ENCODE measurements around the gene FANCC.

Gene FANCC

DNA sequence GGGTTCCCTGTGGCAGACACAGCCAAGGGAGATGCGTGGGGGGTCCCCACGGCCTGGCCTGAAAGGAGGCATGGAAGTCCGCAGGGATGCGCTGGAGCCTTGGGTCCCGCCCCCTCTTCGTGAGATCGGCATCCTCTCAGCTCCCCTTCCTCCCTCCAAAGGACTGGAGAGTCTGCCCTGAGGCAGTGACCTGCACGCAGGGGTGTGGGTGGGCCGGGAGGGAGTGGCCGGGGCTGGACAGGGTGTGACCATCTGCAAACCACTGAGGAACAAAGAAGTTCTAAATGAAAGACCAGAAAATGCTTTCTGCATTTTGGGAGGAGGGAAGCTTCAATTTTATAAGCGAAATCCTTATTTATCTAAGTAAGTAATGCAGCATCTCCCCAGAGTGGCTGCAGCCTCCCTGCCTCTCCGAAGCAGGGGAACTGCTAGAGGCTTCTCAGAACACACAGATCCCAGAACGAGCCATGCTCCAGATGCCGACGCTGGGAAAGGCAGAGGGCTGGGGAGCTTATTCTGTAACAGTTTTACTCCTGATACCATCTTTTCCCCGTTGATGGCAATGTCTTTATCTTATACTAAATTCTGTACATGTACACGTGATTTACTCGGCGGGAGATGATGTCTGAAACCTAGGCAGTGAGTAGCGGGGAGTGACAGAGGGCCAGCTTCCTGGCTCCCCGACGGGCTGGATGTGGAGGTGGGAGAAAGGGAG is 221.7 kb downstream of the FANCC start:
- DNase-seq, result no peak

DNA sequence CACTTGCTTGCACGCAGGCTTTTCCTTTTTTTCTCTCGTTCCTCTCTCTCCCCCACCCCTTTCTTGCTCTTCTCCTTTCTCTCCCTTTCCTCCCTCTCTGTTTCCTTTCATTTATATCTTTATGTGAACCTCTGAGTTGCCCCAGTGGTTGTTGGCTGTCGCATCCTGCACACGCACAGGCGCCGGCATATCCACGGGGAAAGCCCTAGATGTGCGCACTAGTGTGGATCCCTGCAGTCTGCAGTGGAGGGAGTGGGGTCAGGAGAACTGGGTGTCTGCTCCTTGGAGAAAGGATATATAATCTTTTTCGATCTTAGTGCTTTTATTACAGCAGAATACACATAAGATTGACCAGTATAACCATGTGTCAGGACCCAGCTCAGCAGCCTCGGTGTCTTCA is 223.5 kb downstream of the FANCC start:
- DNase-seq, result no peak

DNA sequence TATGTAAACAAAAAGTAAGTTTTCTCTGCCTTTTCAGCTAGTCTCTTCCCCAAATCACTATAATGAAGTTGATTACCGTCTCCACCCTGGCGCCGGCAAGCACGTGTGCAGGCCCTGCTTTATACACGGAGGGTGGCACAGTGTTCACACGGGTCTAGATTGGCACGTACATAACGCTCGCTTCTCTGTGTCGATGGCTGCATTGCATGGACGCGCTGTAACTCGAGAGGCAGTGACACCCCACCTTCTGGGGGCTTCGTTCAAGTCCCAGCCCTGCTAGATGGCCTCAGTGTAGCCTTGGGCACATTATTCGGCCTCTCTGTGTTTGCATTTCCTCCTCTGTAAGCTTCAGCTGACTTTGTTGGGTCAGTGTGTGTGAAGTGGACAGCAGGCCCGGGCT is 223.9 kb downstream of the FANCC start:
- DNase-seq, result no peak

DNA sequence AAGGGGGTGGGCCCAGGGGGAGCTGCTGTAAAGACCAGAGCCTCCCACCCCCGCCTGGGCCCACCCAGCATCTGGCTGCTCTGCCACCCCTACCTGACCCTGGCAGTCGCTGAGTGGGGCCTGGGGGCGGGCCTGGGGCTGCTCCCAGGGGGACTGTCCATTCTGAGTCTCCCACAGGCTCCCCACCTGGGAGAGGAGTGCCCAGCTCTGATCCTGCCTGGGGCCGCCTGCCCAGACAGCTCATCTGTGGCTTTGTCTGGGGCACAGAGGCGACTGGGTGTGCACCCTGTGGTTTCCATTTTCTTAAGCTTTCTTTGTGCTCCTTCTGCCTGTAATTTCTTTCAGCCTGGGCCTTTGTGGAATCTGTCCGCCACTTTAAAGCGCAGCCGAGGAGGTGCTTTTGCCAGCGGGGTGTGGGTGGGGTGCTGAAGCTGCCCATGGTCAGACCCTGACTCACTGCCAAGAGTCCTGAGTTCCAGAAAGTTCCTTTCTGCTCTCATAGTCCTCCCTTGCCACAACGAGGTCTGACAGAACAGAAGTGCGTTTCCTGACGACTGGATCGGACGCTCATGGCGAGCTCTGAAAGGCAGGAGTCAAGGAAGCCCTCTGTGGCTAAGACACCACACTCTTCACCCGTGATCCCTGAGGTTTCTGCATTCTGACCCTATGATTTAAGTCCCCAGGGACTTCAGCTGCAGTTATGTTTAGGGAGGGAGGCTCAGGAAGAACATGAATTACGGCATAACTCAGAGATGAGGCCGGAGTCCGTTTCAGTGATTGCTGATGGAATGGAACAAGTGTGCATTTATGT is 225.0 kb downstream of the FANCC start:
- no peak for DNase-seq

DNA sequence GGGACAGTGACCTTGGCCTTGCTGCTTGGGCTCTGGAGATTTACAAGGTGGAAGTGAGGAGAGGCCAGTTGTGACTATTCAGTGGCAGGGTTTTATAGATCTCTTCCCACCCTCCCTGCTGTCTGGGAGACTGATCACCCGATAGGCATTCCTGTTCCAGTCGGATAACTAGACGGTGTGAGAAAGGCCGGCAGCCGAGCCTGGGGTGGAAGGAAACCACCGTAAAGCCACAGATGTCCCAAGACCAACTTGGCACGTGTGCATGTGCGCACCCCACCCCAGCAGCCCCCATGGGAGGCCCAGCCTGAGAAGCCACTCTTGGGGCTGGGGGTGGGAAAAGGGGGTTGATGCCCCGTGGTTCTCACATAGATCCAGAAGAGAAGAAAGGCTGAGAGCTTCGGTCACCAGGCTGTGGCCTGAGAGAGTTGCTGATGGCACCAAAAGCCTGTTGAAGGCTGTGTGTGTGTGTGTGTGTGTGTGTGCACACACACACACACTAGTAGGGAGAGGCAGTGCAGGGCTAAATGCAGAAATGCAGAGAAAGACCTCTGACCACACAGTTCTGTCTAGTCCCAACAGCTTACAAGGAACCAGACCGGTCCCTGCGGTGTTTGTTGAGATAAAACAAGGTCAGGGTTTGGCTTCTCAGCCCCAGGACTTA is 225.8 kb downstream of the FANCC start:
- no peak for DNase-seq

DNA sequence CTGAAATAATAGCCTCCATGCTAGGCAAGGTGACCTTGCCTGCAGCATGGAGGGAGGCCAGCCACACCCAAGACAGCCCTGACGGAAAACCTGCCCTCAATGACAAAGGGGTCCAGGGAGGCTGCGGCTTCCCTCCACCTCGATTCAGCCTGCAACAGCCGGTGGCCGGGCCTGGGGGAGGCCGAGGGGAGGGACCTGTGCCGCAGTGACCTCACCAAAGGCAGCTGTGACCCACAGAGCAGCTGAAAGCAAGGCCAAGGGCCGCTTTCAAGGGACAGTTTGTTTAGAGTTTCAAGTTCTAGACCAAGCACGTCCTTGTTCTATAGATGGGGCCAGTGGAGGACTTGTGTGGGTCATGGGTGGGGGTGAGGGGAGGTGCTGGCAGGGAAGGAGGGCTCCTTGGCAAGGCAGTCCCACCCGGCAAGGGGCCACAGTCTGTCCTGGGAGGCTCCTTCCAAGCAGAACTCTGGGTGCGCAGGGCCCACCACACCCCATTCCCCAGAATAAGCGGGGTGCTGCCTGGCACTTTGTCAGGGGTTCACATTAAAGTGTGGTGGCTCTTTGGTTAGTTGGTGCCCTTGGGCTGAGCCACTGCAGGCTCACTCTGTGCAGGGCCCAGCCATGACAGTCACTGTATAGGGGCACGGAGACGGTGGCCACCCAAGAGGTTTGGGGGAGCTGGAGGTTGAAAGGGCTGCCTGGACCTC is 226.5 kb downstream of the FANCC start:
- DNase-seq, result no peak

DNA sequence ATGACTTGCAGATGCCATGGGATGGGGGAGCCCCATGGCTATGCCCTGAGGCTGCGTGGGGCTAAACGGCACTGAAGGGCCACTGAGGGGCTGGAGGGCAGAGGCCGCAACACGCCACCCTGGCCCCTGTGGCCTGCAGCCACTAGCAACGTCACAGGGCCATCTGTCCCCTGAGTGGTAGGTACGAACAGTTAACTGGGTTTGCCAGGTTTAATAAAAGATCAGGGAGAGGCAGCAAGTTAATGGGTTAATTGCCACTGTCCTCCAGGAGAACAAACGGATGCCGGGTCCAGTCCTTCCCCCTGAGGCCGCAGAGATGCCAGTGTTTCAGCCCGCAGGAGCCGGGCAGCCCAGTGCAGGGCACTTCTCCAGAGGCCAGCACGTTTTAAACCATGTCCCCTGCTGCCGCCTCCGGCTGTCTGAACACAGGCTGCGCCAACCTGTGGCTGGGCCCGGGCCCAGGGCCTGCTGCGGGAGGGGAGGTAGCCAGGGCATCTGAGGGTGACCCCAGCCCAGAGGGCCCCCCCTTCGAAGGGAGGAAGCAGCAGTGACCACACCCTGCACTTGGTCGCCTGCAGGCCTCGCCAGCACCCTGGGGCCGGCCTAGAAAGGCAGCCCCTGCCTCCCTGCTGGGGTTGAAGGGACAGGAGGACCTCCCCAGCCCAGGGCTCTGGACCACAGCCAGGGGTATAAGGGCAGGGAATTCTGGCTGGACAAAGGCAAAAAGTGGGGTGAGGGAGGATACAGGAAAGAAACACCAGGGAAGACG is 227.3 kb downstream of the FANCC start:
- DNase-seq, result no peak

DNA sequence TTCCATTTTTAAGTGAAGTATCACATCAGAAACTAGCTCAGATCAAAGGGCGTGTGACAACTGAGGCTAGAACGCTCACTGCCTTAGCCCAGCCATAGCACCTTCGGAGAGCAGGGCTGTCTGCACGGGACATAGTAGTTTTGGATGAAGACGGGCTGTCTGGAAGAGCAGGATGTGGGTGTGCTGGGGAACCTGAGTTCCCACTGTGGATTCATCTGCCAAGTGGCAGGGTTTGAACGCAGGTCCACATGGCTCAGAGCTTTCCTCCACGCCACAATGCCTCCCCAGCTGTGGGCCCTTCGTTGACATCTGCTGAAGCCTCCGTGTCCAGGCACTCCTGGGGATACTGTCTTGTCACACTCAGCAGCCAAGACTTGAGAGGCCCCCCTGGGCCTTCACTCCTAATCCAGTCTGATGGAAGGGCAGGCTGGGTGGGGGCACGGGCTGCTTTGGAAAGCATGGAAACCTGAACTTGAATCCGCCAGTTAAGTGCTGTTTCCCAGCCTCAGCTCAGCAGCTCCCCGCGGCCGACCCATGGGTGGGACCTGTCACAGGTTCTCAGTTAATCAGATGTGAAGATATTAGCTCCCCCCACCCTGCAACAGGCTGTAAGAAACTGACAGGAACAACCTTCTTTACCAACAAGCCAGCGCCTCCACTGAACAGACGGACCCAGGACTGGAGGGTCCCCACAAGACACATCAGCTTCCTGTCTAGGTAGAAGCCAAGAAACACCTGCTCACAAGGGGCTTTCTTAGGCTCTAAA is 228.1 kb downstream of the FANCC start:
- DNase-seq, result no peak

DNA sequence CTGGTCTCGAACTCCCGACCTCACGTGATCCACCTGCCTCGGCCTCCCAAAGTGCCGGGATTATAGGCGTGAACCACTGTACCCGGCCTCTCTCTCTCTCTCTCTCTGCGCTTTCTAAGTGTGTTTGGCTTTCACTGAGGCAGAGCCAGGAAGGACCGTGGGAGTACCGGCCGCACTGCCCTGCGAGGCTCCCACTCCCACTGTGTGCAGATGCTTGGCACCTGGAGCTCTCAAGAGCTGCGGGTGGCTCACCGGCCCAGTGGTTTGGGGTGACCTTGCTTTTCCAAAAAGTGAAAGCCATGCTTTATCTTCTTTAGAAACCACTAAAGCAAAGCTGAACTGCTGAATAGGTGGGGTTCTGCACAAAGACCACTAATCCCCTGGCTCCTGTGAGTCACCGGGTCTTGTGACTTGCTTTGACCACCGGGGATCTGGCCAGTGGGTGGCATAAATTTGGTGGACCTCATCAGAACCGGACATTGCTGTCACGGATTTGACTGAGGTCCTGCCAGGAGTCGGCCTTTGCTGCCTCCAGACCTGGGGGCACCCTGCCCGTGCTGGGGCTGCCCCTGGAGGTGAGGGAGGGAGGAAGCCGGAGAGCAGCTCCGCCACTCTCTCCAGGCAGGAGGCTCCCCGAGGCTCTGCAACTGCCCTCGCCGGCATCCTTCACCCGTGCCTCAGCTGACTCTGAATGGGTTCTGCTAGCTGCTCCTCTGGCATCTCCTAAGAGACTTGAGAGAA is 228.9 kb downstream of the FANCC start:
- DNase-seq, result no peak

DNA sequence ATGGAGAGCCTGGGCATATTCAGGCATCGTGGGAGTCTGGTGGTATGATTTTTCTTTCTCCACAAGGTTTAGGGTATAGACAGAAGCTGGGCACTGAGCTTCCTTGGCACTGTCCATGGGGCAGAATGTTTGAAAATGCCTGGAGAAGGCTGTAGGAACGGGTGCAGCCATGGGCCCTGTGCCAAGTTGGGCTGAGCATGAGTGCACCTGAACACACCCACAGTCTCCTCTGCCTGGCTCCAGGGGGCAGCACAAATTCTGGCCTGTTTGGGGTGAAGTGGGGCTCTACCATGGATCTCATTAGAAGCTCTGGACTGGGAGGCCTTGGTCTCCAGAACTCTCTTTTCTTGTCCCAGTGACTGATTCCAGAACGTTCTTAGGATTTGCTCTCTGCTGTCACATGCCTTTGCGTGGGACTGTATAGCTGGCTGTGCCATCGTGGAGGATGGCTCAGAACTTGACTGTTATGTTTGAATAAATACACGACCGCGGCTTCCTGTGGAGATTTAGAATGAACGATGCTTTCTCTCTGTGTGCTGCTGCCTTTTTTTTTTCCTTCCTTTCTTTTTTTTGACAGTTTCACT is 229.8 kb downstream of the FANCC start:
- no peak for DNase-seq

DNA sequence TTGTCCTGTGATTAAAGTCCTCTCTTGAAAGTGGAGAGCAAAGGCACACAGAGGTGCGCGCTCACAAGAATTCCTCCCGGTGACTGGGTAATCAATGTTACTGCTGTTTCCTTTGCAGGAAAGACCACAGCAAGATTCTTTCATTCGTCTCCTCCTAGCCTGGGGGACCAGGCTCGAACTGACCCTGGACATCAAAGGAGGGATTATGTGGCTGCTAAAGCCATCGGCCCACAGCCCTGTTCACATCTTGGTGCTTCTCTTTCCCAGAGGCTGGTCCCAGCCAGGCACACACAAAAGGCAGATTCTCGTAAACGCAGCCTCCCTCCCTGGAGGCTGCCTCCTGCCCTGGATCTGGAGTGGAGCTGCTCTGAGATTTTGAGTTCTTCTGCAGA is 230.9 kb downstream of the FANCC start:
- no peak for DNase-seq

DNA sequence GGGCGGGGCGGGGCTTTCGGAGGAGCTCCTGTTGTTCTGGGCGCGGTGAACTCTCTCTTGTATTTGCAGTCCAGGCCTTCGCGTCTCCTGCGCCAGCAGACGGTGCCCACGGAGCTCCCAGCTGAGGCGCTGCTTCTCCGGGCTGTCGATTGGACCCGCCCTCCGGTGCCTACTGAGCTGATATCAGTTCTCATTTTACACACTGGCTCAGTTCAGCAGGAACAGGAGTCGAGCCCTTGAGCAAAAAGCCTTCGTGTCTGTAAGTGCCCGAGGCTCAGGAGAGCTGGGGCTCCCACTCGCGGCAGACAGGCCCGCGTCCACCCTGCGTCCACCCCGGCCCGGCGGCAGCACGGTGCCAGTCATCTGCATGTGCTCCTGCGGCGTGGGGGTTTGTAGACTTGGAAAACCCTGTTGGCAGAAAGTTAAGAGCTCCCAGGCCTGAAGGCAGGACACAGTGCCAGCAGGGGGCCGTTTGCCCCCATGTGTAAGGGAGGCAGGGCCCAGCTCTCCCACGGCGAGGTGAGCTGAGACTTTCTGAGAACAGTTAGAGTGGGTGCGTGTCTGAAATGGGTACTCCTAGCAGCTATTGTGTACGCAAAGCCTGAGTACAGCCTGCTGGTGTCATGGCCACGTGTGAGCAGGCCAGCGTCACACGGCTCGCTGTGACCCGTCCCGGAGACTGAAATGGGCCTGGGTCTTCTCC is 231.5 kb downstream of the FANCC start:
- DNase-seq, result no peak

DNA sequence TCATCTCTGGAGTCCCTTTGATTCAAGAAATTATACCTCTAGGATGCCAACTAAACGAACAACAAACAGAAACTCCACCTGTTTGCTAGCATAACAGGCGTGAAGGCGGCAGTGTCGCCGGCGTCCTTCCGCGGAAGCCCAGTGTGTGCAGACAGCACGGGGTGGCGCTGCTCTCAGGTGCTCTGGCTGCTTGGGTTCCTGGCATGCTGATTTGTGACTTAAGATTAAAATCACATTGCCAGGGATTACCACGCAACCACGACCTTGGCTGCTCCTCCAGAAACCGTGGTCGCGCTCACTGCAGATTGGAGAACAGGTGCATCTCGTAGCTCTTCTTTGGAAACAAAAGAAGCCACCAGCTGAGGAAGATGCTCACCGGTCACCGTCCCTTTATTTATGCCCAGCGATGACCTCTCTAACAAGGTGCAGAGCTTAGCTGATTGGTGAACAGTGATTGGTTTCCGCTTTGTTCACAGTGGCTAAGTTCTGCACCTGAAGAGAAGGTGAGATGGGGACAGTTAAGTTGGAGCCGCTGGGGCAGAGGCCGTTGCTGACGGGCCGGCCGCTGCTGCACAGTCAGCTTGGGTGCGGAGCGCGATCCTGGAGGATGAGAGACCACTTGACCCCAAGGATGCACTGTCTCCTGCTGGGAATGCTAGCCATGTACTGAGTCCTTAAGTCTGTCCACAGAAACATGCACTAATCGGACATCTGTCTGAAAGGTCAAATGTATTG is 232.3 kb downstream of the FANCC start:
- DNase-seq, result no peak

DNA sequence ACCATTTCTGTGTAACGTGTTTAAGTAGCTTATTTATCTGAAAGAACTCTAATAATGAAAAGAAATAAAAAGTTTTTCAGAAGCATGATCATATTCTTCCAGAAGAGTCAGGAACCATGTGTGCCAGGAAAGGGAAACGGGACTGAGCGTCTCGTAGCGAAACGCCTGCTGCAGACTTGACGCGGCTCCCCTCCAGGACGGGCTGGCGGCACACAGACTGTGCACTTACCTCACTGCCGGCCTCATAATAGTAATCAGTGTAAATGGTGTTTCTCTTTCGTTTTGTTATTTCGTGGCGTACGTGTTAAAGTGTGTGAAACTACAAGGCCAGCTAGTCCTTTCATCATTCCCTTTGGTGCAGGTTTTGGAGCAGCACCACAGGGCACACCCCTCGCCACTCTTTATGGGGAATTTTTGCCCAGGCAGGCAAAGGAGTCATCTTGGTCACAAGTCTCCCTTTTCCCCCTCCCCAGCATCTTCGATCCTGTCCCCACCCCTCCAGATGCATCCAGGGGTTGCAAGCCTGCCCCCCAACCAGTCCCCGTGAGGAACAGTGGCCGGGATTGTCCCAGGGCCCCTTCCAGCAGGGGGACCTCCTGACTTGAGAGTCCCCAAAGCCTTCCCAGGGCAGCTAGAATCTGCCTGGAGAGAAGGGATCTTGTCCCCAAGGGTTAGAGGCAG is 233.1 kb downstream of the FANCC start:
- DNase-seq, result no peak

DNA sequence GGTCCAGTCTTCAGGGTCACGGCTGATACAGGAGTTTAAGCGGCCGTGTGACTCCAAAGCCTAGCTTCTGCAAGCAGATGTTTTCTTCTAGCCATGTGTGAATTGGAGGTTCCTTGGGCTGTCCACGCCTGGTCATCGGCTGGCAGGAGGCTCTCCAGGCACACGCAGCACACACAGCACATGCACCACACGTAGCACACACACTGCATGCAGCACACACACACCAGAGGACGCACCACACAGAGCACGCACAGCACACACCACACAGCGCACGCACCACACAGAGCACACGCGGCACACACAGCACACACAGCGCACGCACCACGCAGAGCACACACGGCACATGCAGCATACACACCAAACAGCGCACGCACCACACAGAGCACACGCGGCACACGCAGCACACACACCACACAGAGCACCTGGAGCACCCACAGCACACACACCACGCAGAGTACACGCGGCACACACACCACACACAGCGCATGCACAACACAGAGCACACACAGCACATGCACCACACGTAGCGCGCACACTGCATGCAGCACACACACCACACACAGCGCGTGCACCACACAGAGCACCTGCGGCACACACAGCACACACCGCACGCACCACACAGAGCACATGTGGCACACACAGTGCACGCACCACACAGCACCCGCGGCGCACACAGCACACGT is 234.3 kb downstream of the FANCC start:
- DNase-seq, result no peak

DNA sequence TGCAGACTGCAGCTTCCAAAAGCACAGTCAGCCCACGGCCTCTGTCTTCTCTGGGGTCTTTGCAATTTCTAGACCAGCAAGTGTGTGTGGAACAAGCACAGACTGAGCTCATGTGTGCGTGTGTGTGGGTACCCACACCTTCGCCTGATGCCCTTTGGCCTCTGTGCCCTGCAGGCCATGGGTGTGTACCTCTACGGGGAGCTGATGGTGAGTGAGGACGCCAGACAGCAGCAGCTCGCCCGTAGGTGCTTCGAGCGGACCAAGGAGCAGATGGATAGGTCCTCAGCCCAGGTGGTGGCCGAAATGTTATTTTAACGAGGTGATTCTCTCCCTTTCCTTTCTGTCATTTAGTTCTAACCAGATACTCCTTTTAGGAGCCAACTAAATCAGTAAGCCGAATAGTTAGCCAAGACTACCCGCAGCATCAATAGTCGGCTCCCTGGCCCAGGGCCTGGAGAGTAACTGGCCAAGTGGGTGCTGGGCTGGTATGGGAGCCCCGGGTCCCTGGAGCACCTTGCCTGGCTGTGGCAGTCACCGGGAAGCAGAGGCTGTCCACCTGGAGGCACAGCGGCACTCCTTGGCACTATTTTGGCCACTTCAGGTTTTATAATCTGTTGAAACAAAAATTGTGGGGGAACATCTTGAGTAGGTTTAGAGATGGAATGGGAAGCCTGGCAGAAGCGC is 235.0 kb downstream of the FANCC start:
- no peak for DNase-seq

DNA sequence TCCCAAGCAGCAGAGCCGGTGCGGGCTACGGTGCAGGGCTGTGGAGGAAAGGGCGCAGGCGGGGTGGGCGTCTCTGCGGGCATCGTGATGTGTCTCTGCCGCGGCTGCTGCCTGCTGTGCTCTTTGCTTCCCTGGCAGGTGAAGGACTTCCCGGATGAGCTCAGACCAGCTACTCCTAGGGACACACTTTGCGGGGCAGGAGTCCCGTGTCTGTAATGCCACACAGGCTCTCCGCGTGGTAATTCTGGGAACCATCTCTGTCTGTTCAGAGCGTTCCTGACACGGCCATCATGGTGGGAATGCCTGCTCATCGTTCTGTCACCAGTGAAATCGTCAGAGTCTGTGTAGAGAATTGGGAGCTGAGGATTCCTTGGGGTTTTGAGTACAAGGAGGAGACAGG is 235.5 kb downstream of the FANCC start:
- DNase-seq, result no peak
